Fibroblast of the conjunctiva (primary cell): ENCODE results near the gene ARID5B.

ENCODE experiments used
- DNase-seq: peaks from one replicate; pipeline ENCODE4 v3.0.0-alpha.2; 2010; ENCODE audit warnings: low read depth

Gene ARID5B

GRCh38 chr10:61904733-61905725 is 3.5 kb downstream of the ARID5B start:
- DNase-seq = peak; percentile 56

- DNase-seq = no peak
Measured at GRCh38 chr10:61905837-61906561, 4.5 kb downstream of the ARID5B start.

- DNase-seq = no peak
Measured at GRCh38 chr10:61906562-61906901, 5.0 kb downstream of the ARID5B start.

- DNase-seq = no peak
Measured at GRCh38 chr10:61907011-61907410, 5.5 kb downstream of the ARID5B start.

DNA sequence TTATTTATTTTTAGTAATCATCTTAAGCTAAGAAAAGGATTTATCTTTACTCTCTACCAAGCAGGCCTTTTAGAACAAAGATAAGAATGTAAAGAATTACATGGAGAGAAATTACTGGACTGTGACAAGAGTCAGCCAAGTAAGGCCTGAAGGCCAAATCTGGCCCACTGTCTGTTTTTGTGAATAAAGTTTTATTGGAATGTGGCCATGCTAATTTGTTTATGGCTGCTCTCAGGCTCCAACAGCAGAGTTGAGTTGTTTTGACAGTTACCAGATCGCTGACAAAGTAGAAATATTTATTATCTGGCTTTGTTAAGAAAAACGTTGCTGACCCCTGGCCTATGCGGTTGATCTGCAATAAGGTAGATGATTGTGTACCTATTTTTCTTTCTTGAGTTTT is 6.1 kb downstream of the ARID5B start:
- DNase-seq = no peak

DNA sequence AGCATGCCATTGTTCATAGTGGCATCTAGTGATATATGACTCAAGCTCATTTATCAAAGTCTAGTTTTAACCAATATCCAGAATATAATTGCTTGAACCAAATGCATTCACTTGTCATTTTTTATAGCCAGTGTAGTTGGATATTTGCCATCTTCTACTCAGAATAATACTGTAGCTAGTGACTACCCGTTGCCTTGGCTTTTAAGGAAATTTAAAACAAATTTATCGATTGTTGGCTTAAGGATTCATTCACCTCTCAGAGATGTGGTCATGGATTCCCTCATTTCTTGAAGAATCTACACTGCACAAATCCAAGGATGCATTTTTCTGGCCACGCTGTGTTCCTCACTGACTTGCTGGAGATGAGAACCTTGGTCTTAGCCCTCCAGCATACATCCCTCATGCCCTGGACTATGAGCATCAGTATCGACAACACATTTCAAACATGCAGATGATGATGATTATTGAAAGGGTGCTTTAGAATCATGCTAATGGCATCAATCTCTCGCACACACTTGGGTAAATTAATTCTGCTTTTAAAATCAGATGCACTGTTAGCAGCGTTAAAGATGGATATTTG is 8.8 kb downstream of the ARID5B start:
- DNase-seq = no peak

DNA sequence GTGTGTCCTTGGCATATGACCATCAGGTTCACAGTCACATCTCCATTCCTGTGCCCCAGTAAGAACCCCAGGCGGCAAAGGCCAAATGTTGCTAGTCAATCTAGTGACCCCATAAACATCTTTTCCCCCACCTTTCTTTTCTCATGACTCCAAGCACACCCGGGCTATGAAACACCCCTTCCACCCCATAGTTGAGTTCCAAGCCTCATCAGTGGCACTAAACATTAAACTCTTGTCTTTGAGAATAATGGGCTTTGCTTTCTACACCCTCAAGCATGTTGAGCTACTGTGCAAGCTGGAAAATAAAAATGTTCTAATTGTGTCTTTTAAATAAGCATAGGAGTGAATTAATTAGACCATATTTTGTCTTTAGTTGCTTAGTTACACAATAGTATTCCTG is 9.4 kb downstream of the ARID5B start:
- DNase-seq = no peak

- no peak for DNase-seq
Measured at GRCh38 chr10:61911425-61911824, 9.9 kb downstream of the ARID5B start.

DNA sequence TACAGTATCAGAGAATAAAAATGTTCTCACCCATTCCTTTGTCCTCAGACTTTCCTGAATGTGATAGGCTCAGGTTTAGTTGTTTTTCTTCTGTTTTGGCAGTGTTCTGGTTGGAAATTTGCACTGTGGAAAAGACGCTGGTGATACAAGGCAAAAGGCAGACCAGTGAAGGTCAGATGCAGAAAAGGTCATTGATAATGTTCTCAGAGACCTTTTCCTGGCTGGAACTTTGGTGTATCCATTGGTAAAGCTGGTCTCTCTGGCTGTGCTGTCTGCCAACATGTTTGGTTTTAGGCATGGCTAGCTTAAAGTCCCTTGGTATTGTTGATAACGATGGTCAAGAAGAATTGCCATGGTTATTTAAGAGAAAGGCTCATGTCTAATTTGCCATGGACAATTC is 11.5 kb downstream of the ARID5B start:
- DNase-seq = no peak

DNA sequence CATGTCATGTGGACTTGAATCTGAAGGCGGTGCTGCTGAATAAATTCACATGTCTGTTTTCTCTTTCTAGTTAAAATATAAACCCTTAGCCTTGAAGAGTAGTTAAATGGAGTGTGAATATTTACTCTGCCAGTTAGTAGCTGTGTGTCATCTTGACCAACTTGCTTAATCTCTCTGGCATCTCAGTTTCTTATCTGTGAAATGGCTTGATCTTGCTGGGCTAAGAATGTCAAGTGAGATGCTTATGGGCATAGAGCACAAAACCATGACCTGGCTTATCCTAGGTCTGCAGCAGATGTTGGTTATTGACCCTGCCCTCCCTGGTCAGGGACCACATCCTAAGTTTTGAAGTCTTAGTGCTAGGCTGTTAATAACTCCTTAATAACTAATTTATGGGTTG is 16.6 kb downstream of the ARID5B start:
- no peak for DNase-seq

GRCh38 chr10:61918989-61919388 is 17.5 kb downstream of the ARID5B start:
- no peak for DNase-seq

- DNase-seq = no peak
Measured at GRCh38 chr10:61919646-61920215, 18.2 kb downstream of the ARID5B start.

DNA sequence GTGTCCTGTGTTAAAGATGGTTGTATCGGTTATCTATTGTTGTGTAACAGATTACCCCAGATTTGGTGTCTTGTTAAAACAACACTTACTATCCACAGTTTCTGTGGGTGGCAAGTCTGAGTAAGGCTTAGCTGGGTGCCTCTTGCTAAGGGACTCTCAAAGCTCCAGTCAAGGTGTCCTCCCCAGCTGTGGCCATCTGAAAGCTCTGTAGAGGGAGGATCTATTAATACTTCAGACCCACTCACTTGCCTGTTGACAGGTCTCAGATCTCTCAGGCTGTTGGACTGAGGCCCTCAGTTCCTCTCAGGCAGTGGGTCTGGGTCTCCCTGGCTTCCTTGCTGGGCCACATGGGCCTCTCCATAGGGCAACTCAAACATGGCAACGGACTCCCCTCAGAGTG is 19.6 kb downstream of the ARID5B start:
- no peak for DNase-seq

- DNase-seq = no peak
Measured at GRCh38 chr10:61923210-61923949, 21.9 kb downstream of the ARID5B start.

GRCh38 chr10:61923950-61924274 is 22.4 kb downstream of the ARID5B start:
- DNase-seq = no peak

DNA sequence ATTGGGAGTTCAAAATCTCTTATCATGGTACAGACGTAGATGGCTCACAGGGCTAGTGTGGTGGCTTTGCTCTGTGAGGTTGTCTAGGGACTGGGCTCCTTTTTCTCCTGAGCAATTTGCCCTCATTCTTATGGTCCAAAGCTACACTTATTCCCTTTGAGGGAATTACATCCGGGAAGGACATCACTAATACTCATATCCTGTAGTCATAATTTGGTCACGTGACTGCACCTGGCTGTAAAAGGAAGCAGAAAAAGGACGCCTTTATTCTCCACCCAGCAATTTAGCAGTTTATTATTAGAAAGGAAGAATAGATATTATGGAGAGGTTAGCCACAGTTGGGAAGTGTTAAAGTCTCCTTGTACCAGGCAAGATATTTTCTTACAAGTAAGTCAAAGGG is 28.1 kb downstream of the ARID5B start:
- no peak for DNase-seq

GRCh38 chr10:61931620-61932332 is 30.3 kb downstream of the ARID5B start:
- no peak for DNase-seq

GRCh38 chr10:61933859-61934555 is 32.5 kb downstream of the ARID5B start:
- no peak for DNase-seq

- DNase-seq = no peak
Measured at GRCh38 chr10:61935077-61935476, 33.6 kb downstream of the ARID5B start.

DNA sequence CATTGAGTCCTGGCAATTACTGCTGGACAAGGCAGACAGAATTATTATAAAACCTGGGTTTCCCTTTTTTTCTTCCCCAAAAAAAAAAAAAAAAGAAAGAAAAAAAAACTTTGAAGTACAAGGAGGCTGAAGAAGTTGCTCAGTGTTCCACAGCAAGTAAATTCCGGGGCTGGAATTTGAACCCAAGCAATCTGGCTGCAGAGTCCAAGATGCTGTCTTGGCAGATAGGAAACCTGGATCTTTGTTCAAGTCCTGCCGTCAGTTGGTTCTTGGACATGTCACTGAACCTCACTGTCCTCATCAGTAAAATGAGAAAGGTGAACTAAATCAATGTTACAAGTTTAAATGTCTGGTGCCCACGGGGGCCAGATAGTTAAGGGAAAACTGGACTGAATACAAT is 35.3 kb downstream of the ARID5B start:
- no peak for DNase-seq
